ENCODE data around the gene TSSK6.

DNA sequence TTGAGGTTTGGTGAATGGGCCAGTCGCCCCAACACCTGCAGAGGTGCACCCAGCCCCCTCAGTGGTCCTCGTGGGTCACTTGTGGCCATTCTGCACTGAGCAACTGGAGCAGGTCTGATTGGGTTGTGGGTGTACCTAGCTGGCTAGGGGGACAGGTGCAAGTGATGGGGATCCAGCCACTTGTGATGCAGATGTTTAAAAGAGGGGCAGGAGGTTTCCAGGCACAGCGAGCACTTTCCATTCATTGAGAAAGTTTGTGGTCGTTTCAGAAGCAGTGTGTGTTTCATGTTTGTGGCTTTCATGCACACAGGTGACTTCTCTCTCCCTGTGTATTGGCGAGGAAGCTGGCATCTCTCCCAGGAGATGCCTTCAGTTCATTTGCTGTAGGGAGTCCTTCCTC lies 34.7 kb downstream of the TSSK6 start:
- no peak for TF ChIP-seq POLR2A (IDR thresholded peaks at IDR 0.05; ENCODE audit: low read depth, low read length)
- TF ChIP-seq POLR2AphosphoS5 (IDR thresholded peaks at IDR 0.05; ENCODE audit: low read depth, low read length), result no peak
- TF ChIP-seq TAF1 (IDR thresholded peaks at IDR 0.05; ENCODE audit: borderline replicate concordance, low read depth, low read length), result no peak
